ENCODE results near the gene ROBO1.

Gene ROBO1

DNA sequence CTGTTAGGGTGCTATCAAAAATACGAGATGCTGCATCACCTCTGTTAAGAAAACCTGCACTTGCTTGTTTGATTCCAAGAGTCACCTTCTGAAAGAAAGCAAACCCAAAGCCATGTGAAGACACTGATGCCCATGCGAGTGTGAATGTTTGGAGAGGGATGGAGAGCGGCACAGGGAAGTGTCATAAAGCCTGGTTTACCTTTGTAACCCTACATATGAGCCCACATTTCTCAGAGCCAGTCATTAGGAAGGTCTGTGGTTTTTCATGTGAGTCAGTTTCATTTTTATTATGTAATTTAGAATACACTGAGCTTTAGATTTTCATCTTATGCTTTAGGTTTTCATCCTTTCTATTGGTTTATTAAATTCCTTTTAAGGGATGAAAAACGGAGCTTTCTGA is 896.8 kb downstream of the ROBO1 start:
- Histone ChIP-seq H3K4me1 (peaks cover 52% of the 10 kb centered on the region), H3K9me3 (no peaks in the 10 kb centered on the region), H3K4me3 (no peak overlapping the region), H3K27me3 (ENCODE audit: low read depth) (no peaks in the 10 kb centered on the region), H3K36me3 (replicated peaks) (no peaks in the 10 kb centered on the region)
- DNase-seq (ENCODE audit: low spot score in 2 of 2): no peak
- in situ Hi-C loops (cut with MboI; ENCODE audit: low sequenced_read_pairs): no loop called here

DNA sequence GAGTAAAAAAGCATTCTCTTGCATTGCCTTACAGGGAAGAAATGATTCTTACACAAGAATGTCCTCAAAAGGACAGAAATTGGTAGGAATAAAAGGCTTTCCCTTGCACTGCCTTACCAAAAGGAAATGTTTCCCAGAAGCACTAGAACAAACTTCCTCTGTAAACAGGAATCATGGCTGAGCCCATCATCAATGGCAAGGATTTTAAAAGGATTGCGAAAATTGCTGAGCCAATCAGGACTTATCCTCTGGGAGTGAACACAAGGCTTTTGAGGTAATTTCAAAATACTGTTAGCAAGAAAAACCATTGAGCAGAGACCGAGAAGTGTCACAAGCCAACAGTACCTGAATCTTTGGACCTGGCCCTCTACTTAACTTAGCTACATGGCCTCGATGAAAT is 897.3 kb downstream of the ROBO1 start:
- no peak overlapping the region for H3K4me3 ChIP-seq
- no peak for DNase-seq (ENCODE audit: low spot score in 2 of 2)
- peaks cover 46% of the 10 kb centered on the region for H3K4me1 ChIP-seq
- in situ Hi-C loops (cut with MboI; ENCODE audit: low sequenced_read_pairs): no loop called here
- H3K9me3 ChIP-seq: no peaks in the 10 kb centered on the region
- H3K27me3 ChIP-seq (ENCODE audit: low read depth): no peaks in the 10 kb centered on the region
- no peaks in the 10 kb centered on the region for H3K36me3 ChIP-seq (replicated peaks)

DNA sequence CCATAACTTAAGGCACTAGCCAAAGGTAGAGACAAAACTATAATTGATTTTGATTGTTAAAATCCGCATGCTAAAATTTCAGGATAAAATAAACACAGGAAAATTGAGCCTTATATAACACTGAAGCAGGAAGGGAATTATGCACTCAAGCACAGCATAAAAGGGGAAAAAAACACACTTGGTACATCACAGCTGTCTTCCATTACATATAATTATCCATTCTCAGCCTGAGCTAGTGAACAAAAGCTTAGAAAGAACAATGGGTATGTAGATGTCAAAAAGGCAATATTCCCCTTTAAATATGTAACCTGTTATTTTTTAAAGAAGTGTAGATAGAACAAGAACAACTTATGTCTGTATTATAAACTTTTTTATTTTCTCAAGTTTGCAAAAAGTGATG is 899.2 kb downstream of the ROBO1 start:
- Histone ChIP-seq H3K27me3 (ENCODE audit: low read depth) (no peaks in the 10 kb centered on the region), H3K4me1 (peaks cover 40% of the 10 kb centered on the region), H3K36me3 (replicated peaks) (no peaks in the 10 kb centered on the region), H3K4me3 (no peak overlapping the region), H3K9me3 (no peaks in the 10 kb centered on the region)
- in situ Hi-C loops (cut with MboI; ENCODE audit: low sequenced_read_pairs): no loop called here
- DNase-seq (ENCODE audit: low spot score in 2 of 2): peak in 1 of 2 experiments; percentile 81

DNA sequence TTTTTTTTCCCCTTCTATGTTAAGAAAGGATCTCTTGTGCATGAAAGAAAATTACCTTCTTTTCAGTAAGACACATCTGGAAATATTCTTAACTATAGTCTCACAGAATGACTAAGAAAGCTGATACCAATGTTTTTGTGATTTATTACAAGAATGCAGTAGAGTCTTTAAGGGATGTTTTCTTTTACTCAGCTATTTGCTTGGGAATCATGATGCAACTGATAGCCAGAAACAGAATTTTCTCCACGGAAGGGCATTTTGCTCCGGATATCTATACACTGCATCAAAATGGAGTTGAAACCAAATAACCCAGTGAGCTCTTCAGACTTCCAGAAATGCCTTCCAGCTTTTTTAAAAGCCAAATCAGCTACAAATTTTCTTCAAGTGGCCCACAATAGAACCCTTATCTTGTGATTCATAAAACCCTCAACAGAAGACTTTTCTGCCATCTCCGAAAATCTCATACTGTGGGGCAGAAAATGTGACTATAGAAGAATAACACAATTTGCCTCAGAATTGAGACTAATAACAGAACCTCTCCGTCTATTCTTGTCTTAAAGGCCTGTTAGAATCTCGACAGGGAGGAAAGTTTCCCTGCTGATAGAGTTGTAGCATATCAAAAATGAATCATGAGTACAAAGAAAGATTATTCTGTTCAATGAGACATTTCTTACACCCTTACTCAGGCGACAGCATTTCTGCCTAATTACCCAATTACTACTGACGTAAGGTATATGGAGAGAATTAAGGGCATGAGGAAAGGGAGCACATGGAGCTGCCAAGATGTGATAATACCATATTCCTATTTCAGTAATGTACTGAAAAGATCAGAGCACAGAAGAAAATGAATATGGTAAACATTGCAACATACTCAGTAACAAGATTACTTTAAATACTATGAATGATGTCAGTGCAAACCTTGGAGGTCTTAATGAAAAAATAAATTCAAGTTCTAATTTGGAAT is 900.1 kb downstream of the ROBO1 start:
- H3K4me3 ChIP-seq: no peak overlapping the region
- H3K4me1 ChIP-seq: peaks cover 31% of the 10 kb centered on the region
- no peaks in the 10 kb centered on the region for H3K36me3 ChIP-seq (replicated peaks)
- H3K9me3 ChIP-seq: no peaks in the 10 kb centered on the region
- no peaks in the 10 kb centered on the region for H3K27me3 ChIP-seq (ENCODE audit: low read depth)
- in situ Hi-C loops (cut with MboI; ENCODE audit: low sequenced_read_pairs): no loop called here
- no peak for DNase-seq (ENCODE audit: low spot score in 2 of 2)

DNA sequence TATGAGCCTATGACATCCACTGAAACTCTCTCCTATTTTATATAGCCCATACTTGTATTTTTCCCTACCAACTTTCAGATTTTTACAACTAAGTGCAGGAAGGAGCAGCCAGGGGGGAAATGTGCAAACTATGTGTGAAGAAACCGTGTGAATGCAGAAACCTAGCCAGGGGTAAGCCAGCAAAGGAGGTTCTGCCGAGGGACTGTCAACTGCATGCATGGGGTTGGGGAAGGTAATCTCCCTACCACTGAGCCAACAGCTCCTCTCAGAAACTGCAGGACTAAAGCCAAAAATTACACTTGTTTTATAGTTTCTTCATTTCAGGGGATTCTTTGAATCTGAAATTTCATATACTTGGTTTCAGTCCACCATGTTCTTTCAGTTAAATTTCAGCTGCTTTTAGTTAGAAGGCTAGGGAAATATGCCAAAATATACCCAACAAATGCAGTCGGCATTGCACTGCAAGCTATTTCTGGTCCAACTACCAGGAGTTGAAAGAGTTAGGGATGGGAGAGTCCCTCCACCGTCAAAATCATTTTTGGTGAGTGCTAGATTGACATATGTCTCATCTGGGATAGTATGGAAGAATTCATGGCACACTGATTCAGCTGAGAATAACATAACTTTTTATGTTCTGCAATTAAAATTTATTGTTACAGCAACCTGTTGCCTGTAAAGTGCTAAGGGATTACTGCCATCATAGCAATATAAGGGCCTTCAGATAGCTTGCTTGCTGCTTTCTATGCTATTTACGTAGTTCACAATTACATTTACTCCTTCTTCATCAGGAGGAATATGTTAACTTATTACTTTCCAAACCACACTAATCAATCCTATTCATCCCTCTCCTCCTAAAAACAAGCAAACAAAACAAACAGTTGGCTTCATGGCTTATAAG is 904.2 kb downstream of the ROBO1 start:
- Histone ChIP-seq H3K9me3 (no peaks in the 10 kb centered on the region), H3K36me3 (replicated peaks) (no peaks in the 10 kb centered on the region), H3K27me3 (ENCODE audit: low read depth) (no peaks in the 10 kb centered on the region), H3K4me3 (no peak overlapping the region), H3K4me1 (peaks cover 14% of the 10 kb centered on the region)
- no peak for DNase-seq (ENCODE audit: low spot score in 2 of 2)
- in situ Hi-C loops (cut with MboI; ENCODE audit: low sequenced_read_pairs): no loop called here

DNA sequence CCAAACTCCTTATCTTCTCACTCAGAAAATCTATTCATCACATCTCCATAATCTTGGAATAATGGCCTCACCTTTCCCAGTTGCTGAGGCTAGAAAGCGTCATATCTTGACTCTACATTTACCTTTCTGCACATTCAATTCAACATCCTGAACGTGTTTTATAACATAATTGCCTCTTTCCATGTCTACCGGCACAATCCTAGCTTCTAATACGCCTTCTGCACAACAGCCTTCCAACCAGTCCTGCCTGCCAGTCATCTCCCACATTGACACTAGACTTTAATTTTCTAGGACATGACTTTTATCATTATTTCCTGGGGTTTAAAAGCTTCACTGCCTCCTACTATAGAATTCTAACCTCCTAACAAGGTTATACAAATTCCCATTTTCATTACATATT is 906.6 kb downstream of the ROBO1 start:
- no peak for DNase-seq (ENCODE audit: low spot score in 2 of 2)
- H3K9me3 ChIP-seq: no peaks in the 10 kb centered on the region
- no peaks in the 10 kb centered on the region for H3K27me3 ChIP-seq (ENCODE audit: low read depth)
- no peak overlapping the region for H3K4me3 ChIP-seq
- H3K36me3 ChIP-seq (replicated peaks): no peaks in the 10 kb centered on the region
- in situ Hi-C loops (cut with MboI; ENCODE audit: low sequenced_read_pairs): no loop called here
- H3K4me1 ChIP-seq: peaks cover 5% of the 10 kb centered on the region; the same call in 1 of the 2 replicates

DNA sequence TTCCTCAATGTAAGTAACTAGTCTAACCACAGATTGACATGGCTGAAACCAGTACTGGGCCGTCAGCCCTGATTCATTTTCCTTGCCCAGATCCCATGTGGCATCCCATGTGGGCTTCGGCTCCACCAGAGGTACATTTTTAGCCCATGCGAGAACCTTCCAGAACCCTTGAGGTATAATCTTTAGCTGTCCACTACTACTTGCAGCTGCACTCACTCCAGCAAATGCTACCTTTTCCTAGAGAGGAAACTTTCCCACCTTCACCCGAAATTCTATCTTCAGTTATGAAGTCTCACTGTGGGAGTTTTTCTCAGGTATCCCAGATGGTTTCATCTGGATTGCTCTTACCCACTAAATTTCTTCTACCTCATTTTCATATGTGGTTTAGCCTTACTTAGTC is 907.2 kb downstream of the ROBO1 start:
- H3K4me1 ChIP-seq: peaks cover 5% of the 10 kb centered on the region; the same call in 1 of the 2 replicates
- H3K27me3 ChIP-seq (ENCODE audit: low read depth): no peaks in the 10 kb centered on the region
- H3K4me3 ChIP-seq: no peak overlapping the region
- no peak for DNase-seq (ENCODE audit: low spot score in 2 of 2)
- in situ Hi-C loops (cut with MboI; ENCODE audit: low sequenced_read_pairs): no loop called here
- no peaks in the 10 kb centered on the region for H3K9me3 ChIP-seq
- no peaks in the 10 kb centered on the region for H3K36me3 ChIP-seq (replicated peaks)

DNA sequence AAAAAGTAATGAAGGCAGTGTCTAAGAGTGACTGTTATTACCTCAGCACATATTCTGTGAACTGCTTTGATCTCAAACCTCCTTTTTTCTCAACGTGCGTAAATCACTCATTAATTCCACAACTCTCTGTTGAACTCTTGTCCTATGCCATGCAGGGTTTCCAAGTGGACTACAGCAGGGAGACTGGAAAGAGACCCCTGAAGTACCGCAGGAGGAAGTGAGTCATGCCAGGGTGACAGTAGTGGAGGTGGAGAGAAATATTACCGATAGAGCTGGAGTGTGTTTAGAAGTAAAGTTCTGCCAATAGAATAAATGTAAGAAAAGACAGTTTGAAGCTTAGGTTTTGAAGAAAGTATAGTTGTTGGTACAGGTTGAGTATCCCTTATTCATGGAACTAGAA is 908.9 kb downstream of the ROBO1 start:
- Histone ChIP-seq H3K4me3 (no peak overlapping the region), H3K36me3 (replicated peaks) (no peaks in the 10 kb centered on the region), H3K9me3 (no peaks in the 10 kb centered on the region), H3K27me3 (ENCODE audit: low read depth) (no peaks in the 10 kb centered on the region), H3K4me1 (peaks cover 7% of the 10 kb centered on the region; the same call in 1 of the 2 replicates)
- in situ Hi-C loops (cut with MboI; ENCODE audit: low sequenced_read_pairs): no loop called here
- no peak for DNase-seq (ENCODE audit: low spot score in 2 of 2)

DNA sequence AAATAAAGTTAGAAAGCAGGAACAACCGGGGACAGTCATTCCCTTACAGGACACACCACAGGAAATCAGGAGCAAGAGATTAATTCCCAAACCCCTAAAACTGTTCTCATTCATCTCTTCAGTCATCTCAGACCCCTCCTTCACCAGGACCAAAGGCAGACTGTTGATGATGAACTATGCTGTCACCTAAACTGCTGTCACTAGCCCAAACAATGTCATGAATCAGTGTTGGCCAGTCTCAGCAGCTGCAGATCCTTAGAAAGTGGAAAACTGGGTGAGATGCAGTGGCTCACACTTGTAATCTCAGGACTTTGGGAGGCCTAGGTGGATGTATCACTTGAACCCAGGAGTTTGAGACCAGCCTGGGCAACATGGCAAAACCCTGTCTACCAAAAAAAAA is 909.6 kb downstream of the ROBO1 start:
- Histone ChIP-seq H3K27me3 (ENCODE audit: low read depth) (no peaks in the 10 kb centered on the region), H3K9me3 (no peaks in the 10 kb centered on the region), H3K4me3 (no peak overlapping the region), H3K4me1 (peaks cover 7% of the 10 kb centered on the region; the same call in 1 of the 2 replicates), H3K36me3 (replicated peaks) (no peaks in the 10 kb centered on the region)
- DNase-seq (ENCODE audit: low spot score in 2 of 2): no peak
- in situ Hi-C loops (cut with MboI; ENCODE audit: low sequenced_read_pairs): no loop called here

DNA sequence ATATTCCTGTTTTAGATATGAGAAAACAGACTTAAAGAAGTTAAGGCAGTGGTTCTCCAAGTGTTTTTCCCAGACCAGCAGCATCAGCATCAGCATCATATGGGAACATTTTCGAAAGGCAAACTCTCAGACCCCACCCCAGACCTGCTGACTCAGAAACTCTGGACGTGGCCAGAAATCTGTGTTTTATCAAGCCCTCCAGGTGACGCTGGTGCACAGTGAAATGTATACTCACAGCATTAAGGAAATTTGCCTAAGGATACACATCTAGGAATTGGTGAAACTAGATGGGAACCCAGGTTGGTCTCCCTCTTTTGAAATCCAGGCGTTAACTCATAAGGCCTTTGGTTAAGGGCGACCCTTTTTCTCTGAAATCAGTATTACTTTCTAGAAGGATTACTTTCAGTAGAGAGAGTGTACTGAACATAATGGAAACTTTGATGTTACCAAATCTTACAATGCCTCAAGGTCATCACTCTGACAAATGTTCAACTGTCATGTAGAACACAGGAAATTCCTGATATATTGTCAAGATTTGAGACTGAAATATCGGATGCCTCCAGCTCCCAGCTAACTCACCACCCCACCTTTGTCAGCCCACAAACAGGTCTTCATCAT is 910.2 kb downstream of the ROBO1 start:
- in situ Hi-C loops (cut with MboI; ENCODE audit: low sequenced_read_pairs): no loop called here
- no peaks in the 10 kb centered on the region for H3K9me3 ChIP-seq
- no peak overlapping the region for H3K4me3 ChIP-seq
- H3K4me1 ChIP-seq: peaks cover 7% of the 10 kb centered on the region; the same call in 1 of the 2 replicates
- no peaks in the 10 kb centered on the region for H3K36me3 ChIP-seq (replicated peaks)
- H3K27me3 ChIP-seq (ENCODE audit: low read depth): no peaks in the 10 kb centered on the region
- DNase-seq (ENCODE audit: low spot score in 2 of 2): peak in 1 of 2 experiments; percentile 53

DNA sequence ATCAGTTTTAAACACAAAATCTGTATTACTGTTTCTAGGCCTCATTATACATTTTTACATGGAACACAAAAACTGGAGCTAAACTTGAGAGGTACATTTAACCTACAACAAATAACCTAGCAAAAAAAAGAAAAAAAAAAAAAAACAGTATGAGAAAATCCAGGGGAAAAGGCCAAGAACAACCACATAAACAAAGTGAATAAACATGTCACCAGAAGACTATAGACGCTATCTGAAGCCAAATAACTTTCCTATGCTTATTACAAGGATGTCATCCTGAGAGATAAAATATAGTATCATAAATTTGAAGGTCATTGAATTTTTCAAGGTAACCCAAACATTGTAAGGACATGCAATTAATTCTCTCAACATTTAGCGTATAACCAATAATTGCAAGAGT is 911.6 kb downstream of the ROBO1 start:
- in situ Hi-C loops (cut with MboI; ENCODE audit: low sequenced_read_pairs): no loop called here
- no peaks in the 10 kb centered on the region for H3K36me3 ChIP-seq (replicated peaks)
- no peak overlapping the region for H3K4me3 ChIP-seq
- H3K9me3 ChIP-seq: no peaks in the 10 kb centered on the region
- no peaks in the 10 kb centered on the region for H3K27me3 ChIP-seq (ENCODE audit: low read depth)
- peaks cover 10% of the 10 kb centered on the region for H3K4me1 ChIP-seq
- no peak for DNase-seq (ENCODE audit: low spot score in 2 of 2)

DNA sequence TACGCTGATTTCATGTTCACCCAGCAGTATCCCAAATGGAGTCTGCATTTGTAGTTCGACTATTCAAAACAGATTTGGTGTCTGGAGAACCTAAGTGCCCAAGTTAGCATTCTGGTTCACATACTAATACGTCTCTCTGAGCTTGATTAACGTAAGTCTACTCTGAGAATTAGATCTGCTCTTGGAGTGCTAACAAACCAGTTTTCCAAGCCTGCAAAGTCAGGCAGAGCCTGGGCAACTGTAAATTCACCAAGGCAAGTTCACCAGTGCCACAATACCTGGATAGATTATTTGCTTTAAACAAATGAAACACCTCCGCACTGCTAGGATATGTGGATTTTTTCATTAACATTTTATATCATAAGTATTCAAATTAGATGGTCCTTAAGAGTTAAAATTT is 912.6 kb downstream of the ROBO1 start:
- Histone ChIP-seq H3K36me3 (replicated peaks) (no peaks in the 10 kb centered on the region), H3K4me1 (peaks cover 12% of the 10 kb centered on the region), H3K4me3 (no peak overlapping the region), H3K27me3 (ENCODE audit: low read depth) (no peaks in the 10 kb centered on the region), H3K9me3 (no peaks in the 10 kb centered on the region)
- in situ Hi-C loops (cut with MboI; ENCODE audit: low sequenced_read_pairs): no loop called here
- no peak for DNase-seq (ENCODE audit: low spot score in 2 of 2)

DNA sequence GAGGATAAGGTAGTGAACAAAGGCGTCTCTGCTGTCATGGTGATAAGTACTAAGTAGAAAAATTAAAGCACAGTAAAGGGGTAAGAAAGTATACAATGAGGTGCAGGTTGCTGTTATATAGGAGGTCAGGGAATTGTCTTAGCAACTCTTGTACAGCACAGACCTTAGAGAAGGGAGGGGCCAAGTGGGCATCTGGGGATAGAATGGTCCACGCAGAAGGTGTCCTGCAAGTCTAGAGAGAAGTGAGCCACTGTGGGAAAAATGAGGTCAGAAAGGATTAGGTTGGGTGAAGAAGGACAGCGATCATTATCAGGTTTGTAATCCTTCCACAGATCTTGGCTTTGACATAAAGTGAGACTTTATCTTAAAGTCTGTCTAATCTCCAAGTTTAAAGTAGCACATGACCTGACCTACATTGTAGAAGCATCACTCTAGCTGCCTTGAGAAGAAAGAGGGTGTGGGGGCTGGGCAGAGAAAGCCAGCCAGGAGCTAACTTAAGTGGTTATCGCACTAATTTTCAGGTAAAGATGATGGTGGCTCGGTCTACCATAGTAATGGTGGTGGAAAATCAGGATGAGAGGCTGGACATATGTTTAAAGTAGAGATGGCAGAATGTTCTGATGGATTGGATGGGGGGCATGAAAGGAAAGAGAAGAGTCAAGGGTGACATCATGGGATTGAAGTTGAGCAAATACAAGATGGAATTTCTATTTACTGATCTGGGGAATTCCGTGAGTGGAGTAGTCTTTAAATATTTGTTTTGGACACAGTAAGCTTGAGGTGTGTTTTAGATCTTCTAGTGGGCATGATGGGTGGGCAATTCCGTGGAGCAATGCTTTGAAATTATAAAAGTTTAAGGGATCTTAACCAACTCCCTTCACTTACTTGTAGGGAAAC is 919.2 kb downstream of the ROBO1 start:
- Histone ChIP-seq H3K27me3 (ENCODE audit: low read depth) (no peaks in the 10 kb centered on the region), H3K4me3 (no peak overlapping the region), H3K36me3 (replicated peaks) (no peaks in the 10 kb centered on the region), H3K9me3 (no peaks in the 10 kb centered on the region), H3K4me1 (peaks cover 7% of the 10 kb centered on the region)
- DNase-seq (ENCODE audit: low spot score in 2 of 2): no peak
- in situ Hi-C loops (cut with MboI; ENCODE audit: low sequenced_read_pairs): no loop called here

Data from HAP-1 (cell line).